Measurements from ENCODE around the gene CCT4. TPM values are rescaled to one million over a fixed set of nuclear protein-coding genes. Genes with fewer than 3 reads are reported as not detected.
"Not testable (repeated sequence)": the region's sequence is repeated elsewhere in the genome, so short reads cannot be mapped to it uniquely, and the experiment has no call there.

The CCT4 gene
- total RNA-seq, 1 donor from 2014 or later, result 173 TPM

DNA sequence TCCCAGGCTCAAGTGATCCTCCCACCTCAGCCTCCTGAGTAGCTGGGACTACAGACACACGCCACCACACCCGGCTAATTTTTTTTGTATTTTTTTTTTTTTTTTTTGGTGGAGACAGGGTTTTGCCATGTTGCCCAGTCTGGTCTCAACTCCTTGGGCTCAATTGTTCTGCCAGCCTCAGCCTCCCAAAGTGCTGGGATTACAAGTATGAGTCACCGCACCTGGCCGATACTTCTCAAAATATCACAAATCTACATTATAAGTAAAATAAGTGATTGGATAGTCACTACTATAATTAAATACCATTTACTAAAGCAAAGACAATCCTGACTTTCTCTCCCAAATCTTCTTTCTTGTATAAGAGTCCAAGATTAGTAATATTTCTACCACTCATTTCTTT is 9.1 kb downstream of the CCT4 start:
- DNase-seq (ENCODE audit: low read depth in 2 of 2), result not testable (repeated sequence)

DNA sequence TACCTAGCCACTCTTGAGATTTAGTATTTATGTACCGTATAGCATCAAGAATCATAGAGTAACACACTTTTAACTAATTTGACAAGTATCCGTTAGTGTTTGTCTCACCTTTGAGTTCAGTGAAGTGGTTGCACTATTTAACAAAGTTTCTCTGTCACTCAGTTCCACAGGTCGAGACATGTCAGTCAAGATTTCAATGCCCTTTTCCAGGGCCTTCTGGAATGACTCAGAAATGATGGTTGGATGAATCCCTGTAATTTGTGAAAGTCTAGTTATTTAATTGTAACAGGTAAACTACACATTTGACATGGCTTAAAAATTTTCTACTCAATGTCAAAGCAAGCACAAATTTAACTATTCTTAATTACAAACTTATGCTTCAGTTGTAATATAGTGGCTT is 9.7 kb downstream of the CCT4 start:
- DNase-seq (ENCODE audit: low read depth in 2 of 2), result no peak

DNA sequence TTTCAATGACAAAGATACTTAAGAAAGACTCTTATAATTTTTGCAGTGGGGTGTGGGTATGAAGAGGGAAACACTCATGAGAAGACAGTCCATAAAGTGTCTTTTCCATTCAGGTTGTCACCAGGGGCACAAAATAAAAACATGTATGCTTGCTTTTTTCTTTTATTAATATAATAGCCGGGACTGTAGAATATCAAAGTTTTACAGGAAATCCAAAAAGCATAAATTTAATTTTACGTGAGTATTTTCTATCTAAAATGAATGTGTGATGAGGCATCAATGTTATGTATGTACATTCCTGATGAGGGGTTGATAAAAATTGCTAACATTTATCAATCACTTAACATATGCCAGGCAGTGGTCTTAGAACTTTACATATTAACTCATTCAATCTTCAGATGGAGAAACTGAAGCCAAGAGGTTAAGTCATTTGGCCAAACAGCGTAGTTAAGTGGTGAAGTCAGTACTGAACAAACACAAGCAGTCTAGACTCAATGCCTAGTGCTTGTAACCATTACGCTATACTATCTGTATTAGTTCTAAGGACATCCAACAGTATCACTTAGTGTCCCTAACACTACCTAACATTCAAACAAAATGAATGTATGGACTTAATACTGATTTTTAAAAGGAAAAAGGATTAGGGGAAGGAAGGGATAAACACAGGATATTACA is 10.7 kb downstream of the CCT4 start:
- DNase-seq (ENCODE audit: low read depth in 2 of 2), result no peak

DNA sequence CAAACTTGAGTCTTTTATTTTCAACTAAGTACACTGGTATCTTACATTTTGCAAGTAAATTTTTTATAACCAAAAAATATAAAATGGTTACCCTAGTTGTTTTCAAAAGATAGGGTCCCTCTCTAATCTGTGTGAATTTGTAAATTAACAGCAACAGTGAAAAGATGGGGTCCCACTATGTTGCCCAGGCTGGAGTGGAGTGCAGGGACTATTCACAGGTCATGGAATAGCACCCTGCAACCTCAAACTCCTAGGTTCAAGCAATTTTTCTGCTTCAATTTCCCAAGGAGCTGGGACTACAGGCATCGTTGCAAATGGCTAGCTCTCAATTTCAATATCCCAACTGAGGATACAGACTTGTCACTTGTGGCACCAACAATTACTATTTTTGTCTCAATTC is 12.1 kb downstream of the CCT4 start:
- DNase-seq (ENCODE audit: low read depth in 2 of 2), result no peak

DNA sequence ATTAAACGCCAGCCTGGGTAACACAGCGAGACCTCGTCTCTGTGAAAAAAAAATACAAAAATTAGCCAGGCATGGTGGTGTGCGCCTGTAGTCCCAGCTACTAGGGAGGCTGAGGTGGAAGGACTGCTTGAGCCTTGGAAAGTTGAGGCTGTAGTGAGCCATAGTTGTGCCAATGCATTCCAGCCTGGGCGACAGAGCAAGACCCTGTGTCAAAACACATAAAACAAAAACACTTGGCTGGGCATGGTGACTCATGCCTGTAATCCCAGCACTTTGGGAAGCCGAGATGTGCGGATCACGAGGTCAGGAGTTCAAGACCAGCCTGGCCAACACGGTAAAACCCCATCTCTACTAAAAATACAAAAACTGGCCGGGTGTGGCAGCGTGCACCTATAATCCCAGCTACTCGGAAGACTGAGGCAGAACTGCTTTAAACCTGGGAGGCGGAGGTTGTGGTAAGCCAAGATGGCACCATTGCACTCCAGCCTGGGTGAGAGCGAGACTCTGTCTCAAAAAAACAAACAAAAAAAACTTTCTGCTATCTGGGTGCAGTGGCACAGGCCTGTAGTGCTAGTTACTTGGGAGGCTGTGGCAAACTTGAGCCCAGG is 21.9 kb downstream of the CCT4 start:
- DNase-seq (ENCODE audit: low read depth in 2 of 2), result not testable (repeated sequence)

DNA sequence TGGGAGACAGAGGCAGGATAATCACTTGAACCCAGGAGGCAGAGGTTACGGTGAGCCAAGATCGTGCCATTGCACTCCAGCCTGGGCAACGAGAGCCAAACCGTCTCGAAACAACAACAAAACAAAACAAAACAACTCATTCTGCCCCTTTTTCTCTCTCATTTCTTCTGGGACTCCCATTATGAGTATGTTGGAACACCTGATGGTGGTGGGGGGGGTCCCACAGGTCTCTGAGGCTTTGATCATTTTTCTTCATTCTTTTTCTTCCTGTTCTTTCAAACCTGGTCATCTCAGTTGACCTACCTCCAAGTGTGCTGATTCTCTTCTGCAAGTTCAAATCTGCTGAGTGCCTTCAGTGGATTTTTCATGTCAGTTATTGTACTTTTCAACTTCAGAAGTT is 26.4 kb downstream of the CCT4 start:
- no peak for DNase-seq (ENCODE audit: low read depth in 2 of 2)

DNA sequence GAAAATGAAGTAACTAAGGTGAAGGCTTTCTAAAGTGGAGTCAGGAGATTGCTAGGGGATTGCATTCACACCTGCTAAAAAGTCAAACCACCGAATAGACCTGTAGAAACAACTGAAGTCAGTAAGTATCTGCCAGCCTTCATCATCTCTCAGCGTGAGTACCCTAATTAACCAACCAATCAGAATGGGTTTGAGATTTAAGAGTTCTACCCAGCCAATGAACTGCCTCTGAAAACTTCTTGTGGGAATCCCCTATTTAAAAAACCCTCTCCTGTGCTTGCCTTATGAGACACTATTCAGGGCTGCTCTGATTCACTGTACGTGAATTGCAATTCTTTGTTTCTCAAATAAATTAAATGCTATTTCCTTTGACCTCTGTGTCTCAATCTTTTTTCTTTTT is 31.2 kb downstream of the CCT4 start:
- DNase-seq (ENCODE audit: low read depth in 2 of 2), result no peak

DNA sequence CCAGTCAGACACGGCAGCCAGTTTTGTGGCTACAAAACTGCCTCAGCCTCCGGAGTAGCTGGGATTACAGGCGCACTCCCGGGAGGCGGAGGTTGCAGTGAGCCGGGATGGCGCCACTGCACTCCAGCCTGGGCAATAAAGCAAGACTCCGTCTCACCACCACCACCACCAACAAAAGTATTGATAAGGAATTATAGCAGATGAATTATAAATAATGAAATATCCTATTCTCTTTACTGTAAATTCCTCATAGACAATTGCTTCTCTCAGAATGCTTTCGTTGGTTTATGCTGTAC is 33.2 kb downstream of the CCT4 start:
- DNase-seq (ENCODE audit: low read depth in 2 of 2), result no peak

DNA sequence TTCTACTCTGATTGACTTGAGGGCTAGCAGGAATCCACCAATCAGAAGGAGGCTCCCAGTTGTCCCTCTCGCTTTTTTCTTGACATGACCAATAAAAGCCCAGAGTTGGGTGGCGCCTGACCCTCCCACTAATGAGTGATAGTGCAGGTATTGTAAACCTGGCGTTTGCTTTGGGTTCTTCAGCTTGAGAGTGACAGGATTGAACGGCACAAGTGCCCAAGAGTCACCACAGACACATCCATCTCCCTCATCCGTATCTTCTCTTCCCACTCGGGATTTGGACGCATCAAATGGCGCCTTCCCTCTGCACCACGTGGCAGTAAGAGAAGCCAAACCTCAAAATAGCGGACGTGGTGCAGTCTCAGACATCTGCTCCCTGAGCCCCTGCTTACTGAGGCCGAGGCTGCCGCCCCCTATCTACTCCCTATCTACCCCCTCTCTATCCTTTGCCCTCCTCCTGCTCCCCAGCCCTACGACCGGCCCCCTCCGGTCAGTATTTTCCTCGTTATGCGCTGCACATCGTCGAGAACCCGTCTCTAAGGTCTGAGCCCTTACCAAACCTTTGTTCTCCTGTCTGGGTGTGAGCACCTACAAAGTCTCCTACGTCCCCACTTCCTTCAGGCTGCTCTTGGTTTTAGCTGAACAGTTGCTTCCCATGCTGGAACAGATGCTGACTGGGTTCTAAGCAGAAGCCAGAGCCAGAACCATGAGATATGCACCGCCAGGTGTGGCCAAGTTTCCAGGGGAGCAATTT is 33.7 kb downstream of the CCT4 start:
- DNase-seq (ENCODE audit: low read depth in 2 of 2), result peak; percentile 96 to 98

DNA sequence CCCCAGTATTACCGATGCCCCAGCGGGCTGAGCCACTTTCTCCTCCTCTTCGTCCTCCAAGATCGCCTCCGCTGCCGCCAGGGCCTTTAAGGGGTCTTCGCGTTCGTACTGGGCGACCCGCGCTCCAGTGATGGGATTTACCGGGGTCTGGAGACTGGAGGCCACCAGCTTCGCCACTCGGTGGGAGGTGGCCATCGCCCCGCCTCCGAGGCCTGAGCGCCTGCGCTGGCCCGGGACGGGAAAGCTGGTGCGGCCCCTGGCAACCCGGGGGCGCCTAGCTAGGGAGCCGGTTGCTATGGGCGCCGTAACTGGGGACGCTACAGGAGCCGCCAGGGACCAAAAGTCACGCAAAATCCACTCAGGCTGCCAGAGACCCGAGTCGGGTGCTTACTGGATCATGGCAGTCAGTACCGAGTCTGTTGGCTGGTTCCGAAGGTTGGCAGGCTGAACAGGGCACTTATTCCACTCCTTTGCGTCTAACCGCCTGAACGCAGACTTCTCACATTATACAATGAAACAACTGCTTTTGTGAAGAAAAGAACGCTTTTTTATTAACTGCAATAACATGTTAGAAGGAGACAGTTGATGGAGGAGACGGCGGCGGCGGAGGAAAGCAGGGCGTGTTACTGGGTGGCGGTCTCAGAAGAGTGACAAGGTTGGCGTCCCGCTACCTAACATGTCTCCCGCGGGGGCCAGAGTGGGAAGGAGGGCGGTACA is 34.5 kb downstream of the CCT4 start, which contains the start of gene FAM161A:
FAM161A (minus strand) TSS at position 214 of the 717 bp plus-strand sequence; CDS start at position 195, 19 bp downstream.
- peak; percentile 72 to 87 for DNase-seq (ENCODE audit: low read depth in 2 of 2)

DNA sequence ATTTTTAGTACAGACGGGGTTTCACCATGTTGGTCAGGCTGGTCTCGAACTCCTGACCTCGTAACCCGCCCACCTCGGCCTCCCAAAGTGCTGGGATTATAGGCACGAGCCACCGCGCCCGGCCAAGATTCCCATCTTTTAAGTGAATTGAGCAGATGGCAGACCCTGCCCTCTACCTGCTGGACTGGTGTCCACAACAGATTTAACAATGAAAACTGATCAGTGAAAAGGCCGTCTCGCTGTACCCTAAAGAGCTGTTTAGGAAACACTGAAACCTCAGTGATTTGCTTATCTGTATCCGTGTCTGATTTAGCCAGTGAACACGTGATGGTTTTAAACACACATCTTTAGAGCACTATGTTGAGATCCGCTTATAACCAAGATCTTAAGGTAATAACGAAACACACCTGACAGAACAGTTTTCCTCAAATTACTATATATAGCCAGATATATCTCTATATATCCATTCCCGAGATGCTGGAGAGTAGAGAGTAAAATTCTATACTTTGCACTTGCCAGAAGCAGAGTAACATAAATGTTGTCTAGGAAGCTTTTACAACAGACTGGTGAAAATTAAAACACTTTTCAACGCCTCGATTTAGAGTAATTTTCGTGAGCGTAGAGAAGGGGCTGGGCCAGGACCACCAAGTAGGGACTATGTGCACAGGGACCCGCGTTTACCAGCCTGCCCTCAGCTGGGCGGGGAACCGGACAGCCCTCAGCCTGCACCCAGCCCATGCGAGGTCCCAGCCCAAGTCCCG is 35.2 kb downstream of the CCT4 start:
- DNase-seq (ENCODE audit: low read depth in 2 of 2), result peak in 1 of 2 donors; percentile 61

DNA sequence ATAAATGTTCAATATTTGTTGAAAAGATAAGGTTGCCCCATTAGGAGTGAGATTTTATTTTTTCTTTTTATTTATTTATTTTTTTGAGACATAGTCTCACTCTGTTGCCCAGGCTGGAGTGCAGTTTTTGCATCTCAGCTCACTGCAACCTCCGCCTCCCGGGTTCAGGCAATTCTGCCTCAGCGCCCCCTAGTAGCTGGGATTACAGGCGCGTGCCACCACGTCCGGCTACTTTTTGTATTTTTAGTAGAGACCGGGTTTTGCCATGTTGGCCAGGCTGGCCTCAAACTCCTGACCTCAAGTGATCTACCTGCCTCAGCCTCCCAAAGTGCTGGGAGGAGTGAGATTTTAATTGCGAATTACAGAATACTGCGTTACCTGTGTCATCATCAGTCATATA is 37.2 kb downstream of the CCT4 start:
- not testable (repeated sequence) for DNase-seq (ENCODE audit: low read depth in 2 of 2)

DNA sequence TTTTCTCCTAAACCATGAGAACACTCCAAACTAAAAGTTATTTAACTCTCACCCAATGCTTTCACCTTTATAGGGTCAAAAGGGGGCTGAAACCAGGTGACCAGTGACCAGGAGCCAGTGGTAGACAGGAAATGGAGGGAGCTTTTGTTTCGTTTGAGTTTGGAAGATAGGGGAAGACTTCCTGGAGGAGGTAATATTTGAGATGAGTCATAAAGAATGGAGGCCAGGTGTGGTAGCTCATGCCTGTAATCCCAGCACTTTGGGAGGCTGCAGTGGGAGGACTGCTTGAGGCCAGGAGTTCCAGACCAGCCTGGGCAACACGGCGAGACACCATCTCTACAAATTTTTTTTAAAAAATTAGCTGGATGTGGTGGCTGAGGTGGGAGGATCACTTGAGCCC is 43.1 kb downstream of the CCT4 start:
- no peak for DNase-seq (ENCODE audit: low read depth in 2 of 2)

DNA sequence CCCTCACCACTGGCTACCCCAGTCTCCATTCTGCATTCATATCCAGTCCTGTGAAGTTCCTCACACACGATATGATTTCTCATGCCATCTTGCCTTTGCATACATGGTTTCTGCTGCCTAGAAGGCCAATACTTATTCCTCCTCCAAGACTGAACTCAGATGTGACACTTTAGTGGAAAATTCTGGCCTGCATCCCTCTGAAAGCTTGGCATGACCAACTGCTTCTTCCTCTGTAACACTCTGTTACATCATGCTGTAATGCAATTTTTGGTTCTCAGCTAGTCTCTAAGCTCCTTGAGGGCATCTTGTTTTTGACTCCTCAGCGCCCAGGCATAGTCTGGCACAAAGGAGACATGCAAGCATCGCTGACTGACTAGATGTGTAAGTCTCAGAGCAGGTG is 47.2 kb downstream of the CCT4 start:
- DNase-seq (ENCODE audit: low read depth in 2 of 2), result no peak

DNA sequence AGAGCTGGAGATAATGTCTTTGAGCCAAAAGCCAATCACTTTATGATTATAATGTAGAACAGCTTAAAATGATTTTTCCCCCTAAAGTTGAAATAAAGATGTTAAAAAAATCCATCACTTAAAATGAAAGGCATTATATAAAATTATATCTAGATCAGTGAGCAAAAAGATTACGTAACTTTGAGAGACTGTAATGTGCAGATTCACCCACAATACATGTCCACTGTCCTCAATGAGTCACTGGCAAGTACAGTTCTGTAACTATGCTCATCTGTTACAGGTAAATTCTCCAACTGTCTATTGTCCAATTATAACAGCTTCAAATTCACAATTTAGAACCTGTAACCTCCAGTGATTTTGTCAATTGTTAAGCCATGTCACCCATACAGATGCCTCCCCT is 53.6 kb downstream of the CCT4 start:
- DNase-seq (ENCODE audit: low read depth in 2 of 2), result no peak

DNA sequence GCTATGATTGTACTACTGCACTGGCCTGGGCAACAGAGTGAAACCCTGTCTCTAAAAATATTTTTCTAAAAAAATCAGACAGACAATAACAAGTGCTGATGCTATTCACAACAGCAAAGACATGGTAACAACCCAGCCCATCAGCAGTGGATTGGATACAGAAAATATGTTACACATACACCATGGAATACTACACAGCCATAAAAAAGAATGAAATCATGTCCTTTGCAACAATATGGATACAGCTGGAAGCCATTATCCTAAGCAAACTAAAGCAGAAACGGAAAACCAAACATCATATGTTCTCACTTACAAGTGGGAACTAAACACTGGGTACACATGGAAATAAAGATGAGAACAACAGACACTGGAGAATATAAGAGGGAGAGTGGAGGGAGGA is 54.5 kb downstream of the CCT4 start:
- DNase-seq (ENCODE audit: low read depth in 2 of 2), result no peak

DNA sequence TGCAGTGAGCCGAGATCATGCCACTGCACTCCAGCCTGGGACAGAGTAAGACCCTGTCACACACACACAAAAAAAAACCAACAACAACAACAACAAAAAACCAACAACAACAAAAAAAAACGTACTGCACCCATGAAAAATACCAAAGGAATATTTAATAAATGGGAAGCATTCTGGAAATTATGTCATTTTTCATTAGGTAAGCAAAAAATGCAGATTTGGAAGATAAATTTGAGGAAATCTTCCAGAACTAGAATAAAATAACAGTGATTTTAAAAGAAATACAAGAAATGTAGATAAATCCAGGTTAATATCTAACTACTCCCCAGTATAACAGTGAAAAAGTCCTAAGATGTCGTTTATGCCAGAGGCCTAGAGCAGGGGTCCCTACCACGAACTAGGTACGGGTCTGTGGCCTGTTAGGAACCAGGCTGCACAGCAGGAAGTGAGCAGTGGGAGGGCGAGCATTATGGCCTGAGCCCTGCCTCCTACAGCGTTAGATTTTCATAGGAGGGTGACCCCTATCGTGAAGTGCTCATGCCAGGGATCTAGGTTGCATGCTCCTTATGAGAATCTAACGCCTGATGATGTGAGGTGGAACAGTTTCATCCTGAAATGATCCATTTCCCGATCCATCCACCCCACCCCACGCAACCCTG is 56.1 kb downstream of the CCT4 start:
- DNase-seq (ENCODE audit: low read depth in 2 of 2), result no peak

DNA sequence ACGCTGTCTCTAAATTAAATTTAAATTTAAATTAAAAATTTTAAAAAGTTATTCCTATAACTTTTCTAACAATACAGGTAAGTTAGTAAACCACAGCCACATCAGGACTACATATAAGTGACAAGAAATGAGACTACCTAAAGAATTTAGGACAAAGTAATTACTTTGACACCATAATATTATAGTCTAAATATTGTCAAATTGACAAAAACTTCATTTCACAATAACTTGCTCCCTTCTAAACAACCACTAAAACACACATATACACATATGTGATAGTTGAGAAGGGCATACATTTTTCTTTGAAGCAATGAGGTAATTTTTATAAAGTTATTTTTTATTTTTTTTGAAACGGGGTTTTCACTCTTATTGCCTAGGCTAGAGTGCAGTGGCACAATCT is 66.2 kb downstream of the CCT4 start:
- DNase-seq (ENCODE audit: low read depth in 2 of 2), result no peak

Measured in dermis microvascular lymphatic vessel endothelial cell (primary cell).